DMS53 treated with DMSO at 0.1 percent for 48 hours (cell line): ENCODE results near the gene APPL2.

Experiments
- DNase-seq: peaks from one replicate; lab custom pipeline; 2025; ENCODE audit not compliant: unreplicated experiment; lab: John Stamatoyannopoulos, UW

APPL2 gene

DNA sequence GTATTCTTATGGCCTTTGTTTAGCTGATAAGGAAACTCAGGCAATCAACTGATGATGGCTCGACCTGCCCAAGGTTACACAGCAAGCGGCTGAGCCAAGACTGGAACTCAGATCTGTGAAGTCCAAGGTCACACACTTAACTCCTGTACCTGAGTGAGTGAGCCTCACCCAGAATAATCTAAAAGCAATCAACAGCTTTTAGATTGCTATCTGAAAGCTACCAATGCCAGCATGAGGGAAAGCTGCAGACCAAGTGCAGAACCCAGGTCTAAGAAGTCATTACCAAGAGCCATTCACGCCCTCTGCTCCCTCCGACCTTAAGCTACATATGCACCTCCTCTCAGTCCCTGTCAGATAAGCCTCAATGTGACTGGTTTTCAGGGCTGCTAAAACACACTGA, 12.1 kb downstream of the APPL2 start:
- DNase-seq, result no peak

- DNase-seq, result no peak
These were observed 12.6 kb downstream of the APPL2 start for GRCh38 chr12:105223352-105223845.

DNA sequence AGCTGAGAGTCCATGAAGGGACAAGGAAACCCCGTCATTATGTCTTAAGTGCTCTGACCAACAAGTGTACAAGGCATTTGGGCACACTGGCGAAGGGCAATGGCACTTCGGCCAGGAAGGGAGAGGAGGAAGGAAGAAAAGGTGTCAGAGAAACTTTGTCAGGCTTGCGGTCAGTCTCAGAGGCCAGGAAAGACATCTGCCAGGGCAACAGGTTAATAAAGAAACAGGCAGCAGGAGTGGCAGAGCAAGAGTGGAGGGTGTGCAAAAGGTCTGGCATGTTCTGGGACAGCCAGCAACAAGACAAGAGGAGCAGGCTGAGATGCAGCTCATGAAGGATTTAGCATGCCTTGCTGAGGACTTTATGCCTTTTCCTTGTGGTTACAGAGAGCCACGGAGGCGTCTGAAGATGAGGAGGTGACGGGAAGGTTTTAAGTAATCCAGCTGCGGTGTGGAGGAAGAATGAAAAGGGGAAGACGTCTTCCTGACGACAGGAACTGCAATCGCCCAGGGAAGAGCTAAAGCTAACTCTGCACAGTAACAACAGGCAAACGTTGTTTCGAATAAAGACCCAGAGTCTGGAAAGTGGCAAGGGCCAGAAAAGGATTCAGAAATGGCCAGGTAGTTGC, 13.1 kb downstream of the APPL2 start:
- no peak for DNase-seq

DNA sequence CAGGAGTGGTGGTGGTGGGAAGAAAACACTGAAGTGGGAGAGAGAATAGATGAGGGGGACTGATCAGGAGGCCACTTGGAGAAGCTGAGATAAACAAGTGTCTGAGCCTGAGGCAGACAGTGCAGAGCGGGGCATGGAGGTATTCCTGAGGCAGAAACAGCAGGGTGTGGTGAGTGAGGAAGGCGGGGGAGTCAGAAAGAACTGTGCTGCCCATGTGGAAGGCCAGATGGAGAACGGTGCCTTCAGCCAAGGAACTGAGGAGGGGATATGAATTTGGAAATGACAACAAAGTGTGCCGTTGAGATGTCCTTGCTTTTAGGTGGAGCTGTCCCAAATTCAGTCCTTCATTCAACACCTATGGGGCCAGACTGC, 13.7 kb downstream of the APPL2 start:
- DNase-seq, result no peak

- DNase-seq, result no peak
These were observed 14.2 kb downstream of the APPL2 start for GRCh38 chr12:105221583-105222283.

DNA sequence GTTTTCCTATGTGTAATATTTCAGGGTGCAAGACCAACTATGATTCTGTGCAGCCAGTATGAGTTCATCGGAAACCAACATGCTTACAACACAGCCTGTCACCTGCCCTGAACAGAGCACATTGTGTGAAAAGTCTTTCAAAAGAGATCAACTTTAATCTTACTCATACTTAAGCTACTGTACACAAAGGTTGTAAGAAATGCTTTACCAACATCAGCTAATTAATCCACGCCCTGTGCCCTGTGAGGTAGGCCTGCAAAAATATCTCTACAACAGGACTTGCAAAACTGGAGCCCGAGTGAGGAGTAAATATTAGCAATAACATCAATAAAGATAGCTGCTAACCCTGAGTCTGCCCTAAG, 15.1 kb downstream of the APPL2 start:
- DNase-seq, result no peak

GRCh38 chr12:105220150-105220928, 15.6 kb downstream of the APPL2 start:
- DNase-seq, result no peak

- DNase-seq, result no peak
These were observed 16.5 kb downstream of the APPL2 start for GRCh38 chr12:105219261-105220028.

- no peak for DNase-seq
These were observed 17.5 kb downstream of the APPL2 start for GRCh38 chr12:105218434-105218833.

GRCh38 chr12:105214670-105215375, 21.2 kb downstream of the APPL2 start:
- DNase-seq, result no peak

DNA sequence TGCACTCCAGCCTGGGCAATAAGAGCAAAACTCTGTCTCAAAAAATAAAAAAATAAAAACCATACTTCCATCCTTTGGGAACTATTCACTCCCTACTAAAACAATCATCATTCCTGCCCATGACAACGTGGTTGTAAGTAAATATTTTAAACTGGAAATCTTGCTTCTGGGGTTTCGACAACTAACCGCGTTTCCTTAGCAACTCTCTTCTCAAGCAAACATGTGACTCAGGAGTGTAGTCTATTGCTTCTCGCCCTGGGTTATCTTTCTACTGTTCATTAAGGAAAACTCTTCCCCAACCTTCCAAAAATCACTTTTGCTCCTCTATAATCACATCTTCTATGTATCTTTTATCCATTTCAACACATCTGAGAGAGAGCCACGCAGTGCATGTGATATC, 21.8 kb downstream of the APPL2 start:
- no peak for DNase-seq

GRCh38 chr12:105212438-105212837, 23.5 kb downstream of the APPL2 start:
- DNase-seq, result no peak

GRCh38 chr12:105209091-105209490, 26.9 kb downstream of the APPL2 start:
- no peak for DNase-seq

DNA sequence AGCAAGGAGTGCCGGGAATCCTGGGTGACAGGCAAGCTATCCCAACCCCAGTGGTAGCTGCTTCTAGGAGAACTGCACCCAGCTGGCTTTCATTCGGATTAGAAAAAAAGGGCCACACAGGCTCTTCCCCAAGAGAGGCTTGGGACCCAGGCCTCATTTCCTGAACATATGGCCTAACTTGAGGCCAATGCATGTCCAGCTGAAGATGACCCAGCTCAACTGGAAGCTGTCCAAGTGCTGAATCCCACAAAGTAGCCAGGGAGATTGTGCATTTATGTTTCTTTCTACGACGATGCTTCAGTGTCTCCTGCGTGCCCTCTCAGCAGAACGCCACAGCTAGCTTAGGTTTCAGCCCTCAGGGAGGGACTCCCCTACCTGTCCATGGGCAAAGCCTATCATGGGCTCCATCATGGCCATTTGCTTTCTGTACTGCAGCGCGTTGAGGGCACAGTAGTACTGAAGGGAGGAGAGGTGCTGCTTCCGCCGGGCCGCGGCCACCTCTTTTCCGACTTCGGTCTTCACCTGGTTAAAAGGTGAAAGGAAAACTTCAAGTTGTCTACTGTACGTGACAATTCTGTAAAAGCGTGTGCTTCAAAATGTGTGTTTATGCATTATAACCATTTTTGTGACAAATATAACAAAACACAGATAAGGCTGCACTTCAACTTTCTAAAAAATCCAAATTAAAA, 29.1 kb downstream of the APPL2 start:
- no peak for DNase-seq

- peak; percentile 58 for DNase-seq
These were observed 30.5 kb downstream of the APPL2 start for GRCh38 chr12:105205322-105206048.

- DNase-seq, result no peak
These were observed 31.1 kb downstream of the APPL2 start for GRCh38 chr12:105204916-105205315.

GRCh38 chr12:105204127-105204526, 31.8 kb downstream of the APPL2 start:
- DNase-seq, result no peak

DNA sequence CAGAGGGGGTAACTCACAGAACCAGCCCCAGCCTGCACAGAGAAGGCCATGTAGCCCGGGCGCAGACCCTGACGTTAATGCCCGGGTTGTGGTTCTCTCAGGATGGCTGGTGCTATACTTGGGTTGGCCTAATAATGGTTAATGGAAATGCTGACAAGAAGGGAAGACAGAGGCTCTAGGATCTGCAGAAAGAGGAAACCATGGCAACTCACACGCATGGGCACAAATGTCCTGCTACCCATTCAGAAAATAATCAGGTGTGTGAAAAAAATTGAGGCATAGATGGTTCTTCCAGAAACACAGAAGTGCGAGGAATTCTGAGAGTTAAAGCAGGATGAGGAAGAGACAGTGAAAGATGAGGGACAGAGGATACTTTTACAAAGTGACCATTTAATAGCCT, 33.8 kb downstream of the APPL2 start:
- no peak for DNase-seq

- no peak for DNase-seq
These were observed 34.7 kb downstream of the APPL2 start for GRCh38 chr12:105201299-105201698.
